HG02798 (cell line): ENCODE results near the gene CDC20.

Experiments used
- ATAC-seq: cut with Tn5 transposase; IDR thresholded peaks from one replicate; pipeline ENCODE4 v1.9.1; 2021; ENCODE audit warnings: mild to moderate bottlenecking; ENCODE audit not compliant: unreplicated experiment, poor library complexity

Gene CDC20

DNA sequence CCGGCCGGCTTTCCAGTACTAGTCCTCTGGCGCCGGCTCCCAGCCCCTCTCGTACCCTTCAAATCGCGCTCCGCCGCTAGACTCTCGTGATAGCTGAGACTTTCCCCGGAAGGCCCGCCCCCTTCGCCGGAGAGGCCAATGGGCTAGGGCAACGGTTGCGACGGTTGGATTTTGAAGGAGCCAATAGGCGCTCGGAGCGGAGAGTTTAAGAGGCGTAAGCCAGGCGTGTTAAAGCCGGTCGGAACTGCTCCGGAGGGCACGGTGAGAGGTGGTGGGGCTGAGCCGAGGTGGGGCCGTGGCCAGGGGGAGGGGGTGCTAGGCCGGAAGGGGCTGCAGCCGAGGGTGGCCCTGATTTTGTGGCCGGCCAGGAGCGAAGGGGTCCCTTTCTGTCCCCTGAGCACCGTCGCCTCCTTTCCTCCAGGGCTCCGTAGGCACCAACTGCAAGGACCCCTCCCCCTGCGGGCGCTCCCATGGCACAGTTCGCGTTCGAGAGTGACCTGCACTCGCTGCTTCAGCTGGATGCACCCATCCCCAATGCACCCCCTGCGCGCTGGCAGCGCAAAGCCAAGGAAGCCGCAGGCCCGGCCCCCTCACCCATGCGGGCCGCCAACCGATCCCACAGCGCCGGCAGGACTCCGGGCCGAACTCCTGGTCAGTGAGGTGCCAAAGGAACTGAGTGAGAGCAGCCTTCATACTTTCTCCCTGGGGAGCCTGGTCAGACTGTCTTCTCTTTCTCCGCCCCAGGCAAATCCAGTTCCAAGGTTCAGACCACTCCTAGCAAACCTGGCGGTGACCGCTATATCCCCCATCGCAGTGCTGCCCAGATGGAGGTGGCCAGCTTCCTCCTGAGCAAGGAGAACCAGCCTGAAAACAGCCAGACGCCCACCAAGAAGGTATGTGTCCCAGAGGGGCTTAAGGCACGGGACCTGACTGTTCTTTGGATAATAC is at the start of gene CDC20:
Gene CDC20 (plus strand): TSS at position 236 of the 948 bp plus-strand sequence. CDS start 235 bp downstream, at position 471.
- ATAC-seq = peak; percentile 95

DNA sequence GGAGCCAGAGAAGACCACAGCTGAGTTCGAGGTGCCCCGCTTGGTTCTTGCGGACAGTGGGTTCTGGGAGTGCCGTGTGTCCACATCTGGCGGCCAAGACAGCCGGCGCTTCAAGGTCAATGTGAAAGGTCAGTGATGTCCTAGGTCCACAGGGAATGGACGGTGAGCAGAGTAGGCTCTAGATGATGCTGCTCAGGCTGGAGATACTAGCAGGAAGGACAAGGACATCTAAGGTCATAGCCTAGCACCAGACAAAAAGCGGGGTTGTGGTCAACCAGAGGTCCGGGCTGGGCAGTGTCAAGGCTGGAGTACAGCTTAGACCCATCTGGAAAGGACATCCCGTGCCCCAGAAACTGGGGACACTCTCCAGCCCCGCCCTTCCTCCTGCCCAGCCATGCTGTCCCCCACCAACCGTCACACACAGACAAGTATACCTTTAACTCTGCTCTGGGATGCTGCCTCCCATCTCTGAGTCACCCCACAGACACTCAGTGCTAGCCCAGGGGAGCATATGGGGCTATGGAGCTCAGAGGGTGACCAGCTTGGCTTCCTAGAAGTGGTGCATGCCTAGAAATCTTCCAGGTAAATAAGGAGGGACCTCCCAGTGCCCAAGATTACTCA is 49.3 kb upstream of the CDC20 start:
- ATAC-seq = no peak

DNA sequence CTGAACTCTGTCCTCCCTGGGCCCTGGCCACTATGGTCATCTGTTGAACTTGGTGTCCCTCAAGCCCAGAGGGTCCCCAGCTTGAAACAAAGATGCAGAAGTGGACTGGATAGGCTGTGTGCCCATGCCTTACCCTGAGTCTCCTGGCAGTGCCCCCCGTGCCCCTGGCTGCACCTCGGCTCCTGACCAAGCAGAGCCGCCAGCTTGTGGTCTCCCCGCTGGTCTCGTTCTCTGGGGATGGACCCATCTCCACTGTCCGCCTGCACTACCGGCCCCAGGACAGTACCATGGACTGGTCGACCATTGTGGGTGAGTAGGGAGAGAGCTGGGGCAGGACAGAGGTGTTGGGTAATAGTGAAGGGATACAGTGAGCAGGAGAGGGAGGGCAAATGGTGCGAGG is 47.3 kb upstream of the CDC20 start:
- ATAC-seq = no peak

DNA sequence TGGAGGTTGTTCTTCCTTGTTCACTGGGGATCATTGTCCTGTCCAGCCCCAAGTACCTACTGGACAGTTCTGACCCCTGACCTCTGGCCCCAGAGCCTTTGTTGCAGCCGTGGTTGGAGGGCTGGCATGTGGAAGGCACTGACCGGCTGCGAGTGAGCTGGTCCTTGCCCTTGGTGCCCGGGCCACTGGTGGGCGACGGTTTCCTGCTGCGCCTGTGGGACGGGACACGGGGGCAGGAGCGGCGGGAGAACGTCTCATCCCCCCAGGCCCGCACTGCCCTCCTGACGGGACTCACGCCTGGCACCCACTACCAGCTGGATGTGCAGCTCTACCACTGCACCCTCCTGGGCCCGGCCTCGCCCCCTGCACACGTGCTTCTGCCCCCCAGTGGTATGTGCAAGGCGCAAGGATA is 46.6 kb upstream of the CDC20 start:
- ATAC-seq = no peak

DNA sequence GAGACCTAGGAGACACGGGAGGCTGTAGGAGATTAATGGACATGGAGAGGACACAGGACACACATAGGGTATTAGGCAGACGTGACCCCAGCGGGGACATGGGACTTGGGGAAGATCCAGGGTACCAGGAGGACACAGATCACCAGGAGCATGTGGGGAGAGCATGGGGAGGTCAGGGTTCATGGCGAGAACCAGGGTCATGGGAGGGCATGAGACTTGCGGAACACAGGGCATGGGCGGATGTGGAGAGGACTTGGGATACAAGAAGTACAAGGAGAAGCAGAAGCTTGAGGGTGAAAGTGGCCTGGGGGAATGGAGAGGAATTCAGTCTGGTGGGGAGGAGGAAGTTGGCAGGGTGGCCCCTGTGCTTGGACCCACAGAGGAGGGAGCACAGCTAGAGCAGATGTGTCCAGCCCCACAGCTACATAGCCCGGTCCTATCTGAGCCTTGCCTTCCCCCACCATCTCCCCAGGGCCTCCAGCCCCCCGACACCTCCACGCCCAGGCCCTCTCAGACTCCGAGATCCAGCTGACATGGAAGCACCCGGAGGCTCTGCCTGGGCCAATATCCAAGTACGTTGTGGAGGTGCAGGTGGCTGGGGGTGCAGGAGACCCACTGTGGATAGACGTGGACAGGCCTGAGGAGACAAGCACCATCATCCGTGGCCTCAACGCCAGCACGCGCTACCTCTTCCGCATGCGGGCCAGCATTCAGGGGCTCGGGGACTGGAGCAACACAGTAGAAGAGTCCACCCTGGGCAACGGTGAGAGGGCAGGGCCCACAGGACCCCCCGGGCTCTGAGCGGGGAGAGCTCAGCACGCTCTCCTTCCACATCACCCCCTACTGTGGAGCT is 45.9 kb upstream of the CDC20 start:
- no peak for ATAC-seq

DNA sequence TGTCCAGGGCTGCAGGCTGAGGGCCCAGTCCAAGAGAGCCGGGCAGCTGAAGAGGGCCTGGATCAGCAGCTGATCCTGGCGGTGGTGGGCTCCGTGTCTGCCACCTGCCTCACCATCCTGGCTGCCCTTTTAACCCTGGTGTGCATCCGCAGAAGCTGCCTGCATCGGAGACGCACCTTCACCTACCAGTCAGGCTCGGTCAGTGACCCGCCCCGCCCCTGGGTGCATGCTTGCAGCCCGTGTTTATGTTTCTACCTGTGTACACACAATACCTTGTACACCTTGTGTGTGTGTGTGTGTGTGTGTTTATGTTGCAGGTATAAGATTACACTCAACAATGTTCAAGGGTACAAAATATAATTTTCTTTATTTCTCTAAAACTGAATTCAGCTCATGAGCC is 45.0 kb upstream of the CDC20 start:
- no peak for ATAC-seq

DNA sequence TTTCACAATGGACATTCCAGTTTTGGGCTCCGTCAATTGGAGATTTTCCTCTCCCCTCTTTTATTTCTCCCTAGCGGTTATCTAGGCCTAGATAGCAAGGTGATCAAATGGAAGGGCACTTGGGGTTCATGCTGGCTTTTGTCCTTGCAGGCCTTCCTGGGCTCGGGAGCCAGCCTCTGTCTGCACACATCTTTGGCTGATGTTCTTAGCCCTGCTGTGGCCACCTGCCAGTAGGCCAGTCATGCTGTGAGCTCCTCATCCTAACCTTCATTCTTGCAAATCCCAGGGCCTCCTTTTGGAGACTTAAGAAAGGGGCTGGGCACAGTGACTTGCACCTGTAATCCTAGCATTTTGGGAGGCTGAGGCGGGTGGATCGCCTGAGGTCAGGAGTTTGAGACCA is 44.5 kb upstream of the CDC20 start:
- no peak for ATAC-seq

DNA sequence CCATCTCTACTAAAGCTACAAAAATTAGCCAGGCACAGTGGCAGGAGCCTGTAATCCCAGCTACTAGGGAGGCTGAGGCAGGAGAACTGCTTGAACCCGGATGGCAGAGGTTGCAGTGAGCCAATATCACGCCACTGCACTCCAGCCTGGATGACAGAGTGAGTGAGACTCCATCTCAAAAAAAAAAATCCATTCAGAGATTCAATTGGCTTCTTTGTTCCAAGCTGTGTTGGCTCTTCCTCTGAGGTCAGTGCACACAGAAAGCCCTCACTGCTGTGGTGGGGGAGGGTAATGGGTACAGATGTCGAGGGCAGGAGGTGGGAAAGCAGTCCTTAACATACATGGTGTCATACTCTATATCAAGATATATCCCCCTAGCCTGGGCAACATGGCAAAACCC is 43.3 kb upstream of the CDC20 start:
- ATAC-seq = no peak

DNA sequence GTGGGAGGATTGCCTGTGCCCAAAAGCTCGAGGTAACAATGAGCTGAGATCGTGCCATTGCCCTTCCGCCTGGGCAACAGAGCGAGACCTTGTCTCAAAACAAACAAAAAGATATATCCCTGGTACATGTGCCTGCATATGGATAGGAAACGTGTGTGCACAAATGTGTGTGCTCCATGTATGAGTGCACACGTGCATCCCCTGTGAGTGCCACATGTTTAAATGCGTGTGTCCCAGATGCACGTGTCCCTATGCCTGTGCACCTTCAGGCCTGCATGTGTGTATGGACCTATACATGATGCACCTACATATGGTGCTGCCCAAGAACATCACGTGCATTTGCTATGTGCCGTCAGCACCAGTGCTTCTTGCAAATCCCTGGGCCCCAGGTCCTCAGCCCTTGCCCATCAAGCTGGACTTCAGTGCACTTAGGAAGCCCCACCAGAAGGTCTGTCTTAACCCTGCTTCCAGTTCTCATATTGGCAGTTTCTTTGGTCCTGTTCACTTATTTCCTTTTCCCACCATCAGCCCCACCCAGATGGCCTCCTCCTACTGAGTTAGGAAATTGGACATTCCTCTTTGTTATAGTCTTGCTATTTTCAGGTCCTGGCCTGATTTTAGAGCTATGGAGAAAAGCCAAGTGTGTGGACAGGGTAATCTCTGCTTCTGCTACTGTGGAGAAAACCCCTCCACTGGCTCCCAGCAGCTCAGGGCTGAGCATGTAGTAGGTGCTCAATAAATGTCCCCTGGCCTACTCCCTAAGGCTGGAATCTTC is 42.6 kb upstream of the CDC20 start:
- no peak for ATAC-seq

DNA sequence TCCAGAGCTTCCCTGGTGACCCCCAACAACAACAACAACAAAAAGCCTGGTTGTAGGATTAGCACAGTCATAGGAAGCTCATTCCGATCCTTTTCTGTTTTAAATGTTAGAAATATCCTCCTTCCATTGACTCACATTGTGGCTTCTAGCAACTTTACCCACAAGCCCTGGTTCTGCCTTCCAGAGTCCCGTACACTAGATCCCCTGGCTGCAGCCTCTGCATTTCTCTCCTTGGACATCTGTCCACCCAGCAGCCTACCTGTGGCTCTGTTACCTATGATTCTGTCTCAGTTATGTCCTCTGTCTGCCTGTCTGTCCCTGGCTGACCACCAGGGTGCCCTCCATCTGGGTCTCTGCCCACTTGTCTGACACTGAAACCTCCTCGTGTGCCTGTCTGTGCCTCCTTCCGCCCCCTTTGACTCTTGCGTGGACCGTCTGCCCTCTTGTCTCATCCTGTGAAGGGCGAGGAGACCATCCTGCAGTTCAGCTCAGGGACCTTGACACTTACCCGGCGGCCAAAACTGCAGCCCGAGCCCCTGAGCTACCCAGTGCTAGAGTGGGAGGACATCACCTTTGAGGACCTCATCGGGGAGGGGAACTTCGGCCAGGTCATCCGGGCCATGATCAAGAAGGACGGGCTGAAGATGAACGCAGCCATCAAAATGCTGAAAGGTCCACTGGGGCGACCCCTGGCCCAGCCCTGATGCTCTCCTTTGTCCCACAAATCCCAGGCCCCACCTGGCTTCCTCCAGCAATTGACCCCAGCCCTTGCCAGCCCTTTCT is 41.9 kb upstream of the CDC20 start:
- no peak for ATAC-seq

DNA sequence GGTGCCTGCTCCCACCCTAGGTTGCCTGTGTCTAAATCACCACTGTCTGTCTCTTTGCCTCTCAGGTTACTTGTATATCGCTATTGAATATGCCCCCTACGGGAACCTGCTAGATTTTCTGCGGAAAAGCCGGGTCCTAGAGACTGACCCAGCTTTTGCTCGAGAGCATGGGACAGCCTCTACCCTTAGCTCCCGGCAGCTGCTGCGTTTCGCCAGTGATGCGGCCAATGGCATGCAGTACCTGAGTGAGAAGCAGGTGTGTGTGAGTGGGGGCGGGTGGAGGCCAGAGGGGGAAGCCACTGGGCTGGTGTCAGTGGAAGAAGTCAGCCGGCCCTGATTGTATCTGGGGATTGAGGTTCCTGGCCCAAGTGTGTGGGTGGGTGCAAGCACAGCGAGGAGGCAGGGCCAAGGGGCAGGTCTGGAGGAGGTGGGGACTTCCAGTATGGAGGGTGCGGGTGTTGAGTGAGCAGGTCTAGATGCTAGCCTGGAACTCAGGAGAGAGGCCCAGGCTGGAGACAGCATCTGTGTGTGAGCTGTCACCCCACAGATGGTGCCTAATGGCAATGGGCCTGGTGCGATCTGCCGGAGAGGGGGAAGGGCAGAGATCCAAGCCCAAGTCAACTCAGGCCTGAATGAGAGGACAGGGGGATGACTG is 40.8 kb upstream of the CDC20 start:
- ATAC-seq = no peak

DNA sequence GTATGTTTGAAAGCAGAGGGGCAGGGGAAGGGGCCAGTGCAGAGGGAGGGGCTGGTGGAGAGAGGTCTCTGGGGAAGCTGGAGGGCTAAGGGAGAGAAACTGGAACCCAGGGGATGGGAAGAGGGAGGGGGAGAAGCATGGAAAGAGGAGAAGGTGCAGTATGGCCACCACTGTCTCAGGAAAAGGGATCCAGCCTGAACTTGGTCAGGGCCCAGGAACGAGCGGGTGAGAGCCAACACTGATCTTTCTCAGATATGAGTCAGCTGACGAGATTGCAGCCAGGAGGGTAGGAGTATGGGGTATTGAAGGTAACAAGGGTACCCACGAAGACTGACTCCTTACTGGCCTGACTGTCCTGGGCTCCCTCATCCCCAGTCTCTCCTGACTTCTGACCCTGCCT is 40.0 kb upstream of the CDC20 start:
- ATAC-seq = no peak

DNA sequence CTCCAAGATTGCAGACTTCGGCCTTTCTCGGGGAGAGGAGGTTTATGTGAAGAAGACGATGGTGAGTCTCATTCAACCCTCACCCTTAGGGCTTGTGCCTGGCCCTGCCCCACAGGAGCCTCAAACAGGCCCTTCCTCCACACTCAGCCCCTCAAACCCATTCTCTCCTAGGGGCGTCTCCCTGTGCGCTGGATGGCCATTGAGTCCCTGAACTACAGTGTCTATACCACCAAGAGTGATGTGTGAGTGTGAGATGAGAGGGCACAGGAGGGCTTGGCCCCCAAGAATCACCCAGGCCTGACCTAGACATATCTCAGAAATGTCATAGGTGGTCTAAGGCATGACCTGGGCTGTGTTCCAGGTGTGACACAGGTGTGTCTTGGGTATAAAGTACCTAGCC is 39.5 kb upstream of the CDC20 start:
- ATAC-seq = no peak

DNA sequence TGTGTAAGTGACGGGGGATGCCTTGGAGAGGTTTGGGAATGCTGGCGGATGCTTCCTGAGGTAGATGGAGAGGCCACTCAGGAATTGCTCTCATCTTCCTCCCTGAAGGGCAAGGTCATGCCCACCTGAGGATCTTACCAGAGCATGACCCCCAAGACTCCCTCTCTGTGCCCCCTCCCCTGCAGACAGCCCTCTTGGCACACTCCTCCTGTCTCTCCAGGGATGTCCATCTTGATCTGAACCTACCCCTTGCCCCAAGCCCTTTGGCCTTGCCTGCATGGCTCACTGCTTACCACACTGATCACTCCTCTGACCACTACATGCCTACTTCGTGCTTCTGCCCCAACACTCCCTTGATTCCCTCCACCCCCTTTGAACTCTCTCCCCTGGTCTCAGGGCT is 39.0 kb upstream of the CDC20 start:
- ATAC-seq = no peak

DNA sequence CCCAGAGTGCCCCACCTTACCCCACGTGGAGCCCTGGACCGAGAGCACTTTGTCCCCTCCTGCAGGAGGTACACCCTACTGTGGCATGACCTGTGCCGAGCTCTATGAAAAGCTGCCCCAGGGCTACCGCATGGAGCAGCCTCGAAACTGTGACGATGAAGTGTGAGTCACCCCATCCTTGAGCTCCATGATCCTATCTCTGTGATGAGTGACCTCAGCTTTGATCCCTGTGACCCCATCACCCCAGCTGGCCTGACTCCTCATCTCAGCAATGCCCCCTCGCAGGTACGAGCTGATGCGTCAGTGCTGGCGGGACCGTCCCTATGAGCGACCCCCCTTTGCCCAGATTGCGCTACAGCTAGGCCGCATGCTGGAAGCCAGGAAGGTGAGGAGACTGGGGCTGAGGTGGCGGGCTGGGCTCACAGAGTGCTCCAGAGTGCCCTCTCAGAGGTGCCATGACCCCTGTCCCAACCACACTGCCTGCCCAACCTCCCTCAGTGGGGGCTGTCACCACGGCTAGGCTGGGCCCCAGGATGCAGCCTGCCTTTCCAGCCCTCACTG is 37.4 kb upstream of the CDC20 start:
- ATAC-seq = no peak

DNA sequence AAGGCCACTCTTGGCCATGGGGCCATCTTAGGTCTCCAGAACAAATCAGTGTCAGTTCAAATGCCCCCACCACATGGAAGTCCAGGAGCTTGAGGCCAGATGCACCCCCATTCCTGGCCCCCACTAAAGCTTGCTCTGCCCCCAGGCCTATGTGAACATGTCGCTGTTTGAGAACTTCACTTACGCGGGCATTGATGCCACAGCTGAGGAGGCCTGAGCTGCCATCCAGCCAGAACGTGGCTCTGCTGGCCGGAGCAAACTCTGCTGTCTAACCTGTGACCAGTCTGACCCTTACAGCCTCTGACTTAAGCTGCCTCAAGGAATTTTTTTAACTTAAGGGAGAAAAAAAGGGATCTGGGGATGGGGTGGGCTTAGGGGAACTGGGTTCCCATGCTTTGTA is 36.3 kb upstream of the CDC20 start:
- no peak for ATAC-seq

DNA sequence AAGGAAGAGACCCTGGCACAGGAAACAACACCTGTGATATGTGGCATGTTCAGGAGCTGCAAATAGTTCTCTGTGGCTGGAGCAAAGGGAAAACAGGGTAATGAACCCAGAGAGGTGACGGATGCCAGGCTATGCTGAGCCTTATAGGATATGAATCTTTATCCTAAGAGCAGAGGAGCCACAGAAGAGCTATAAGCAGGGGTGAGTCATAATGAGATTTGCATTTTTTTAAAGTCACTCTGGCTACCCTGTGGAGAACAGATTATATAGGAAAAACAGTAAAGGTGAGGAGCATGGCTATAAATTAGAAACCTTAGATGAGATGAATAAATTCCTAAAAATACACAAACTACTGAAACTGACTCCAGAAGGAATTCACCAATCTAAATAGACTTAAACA is 34.0 kb upstream of the CDC20 start:
- ATAC-seq = no peak

DNA sequence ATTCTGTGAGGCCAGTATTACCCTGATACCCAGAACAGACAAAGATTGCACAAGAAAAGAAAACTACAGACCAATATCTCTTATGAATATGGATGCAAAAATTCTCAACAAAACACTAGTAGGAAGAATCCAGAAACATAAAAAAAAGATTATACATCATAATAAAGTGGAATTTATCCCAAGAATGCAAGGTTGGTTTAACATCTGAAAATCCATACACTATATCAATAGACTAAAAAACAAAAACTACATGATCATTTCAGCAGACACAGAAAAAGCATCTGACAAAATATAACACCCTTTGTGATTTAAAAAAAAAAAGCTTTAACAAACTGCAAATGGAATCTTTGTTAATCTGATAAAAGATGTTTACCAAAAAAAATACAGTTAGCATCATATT is 33.4 kb upstream of the CDC20 start:
- no peak for ATAC-seq
